ENCODE results near the gene ST6GALNAC5. TPM values are rescaled to one million over a fixed set of nuclear protein-coding genes. Genes with fewer than 3 reads are reported as not detected.
"Not testable (repeated sequence)": the region's sequence is repeated elsewhere in the genome, so short reads cannot be mapped to it uniquely, and the experiment has no call there.

Gene ST6GALNAC5
- total RNA-seq, 1 donor from 2014 or later = not detected

DNA sequence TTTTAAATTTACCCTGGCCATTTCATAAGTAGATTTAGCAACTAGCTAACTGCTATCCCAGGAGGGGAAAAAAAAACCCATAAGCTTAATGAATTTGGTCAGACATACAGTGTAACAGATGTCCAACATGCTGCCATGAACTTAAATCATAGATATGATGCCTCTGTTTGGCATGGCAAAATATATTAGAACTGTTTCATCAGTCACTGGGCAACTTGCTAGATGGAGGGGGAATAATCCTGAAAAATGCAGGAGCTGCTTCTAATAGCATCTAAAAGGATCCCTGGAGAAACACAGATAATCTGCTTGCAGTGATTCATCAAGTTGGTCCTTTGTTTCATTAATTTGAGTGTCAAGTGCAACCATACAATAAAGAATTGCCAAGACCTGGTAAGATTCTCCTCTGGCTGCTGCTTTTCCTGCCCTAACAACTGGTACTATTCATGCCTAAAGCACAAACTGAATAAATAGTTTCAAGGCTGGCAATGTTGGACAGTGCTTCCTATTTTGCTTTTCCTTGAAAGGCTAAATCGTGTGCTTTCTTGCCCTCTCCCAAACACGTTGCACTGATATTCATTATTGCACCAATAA is 1.5 kb upstream of the ST6GALNAC5 start:
- no peak for ATAC-seq
- DNase-seq (ENCODE audit: low spot score) = no peak

DNA sequence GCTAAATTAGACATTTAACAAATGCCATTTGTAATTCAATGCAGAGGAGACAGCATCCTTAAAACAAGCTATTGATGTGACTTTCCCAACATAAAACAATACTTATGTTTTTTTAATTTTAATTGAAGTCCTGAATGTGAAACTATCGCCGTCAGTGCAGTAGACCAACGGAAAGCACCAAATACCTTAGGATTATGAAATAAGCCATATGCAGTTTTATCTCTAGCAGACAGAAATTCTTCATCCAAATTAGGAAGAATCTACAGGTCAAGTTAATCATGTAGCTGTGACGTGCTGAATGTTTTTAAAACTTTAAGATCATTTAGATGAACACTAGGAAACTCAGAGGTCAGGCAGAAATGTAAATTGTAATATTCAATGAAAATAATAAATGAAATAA is 714 bp upstream of the ST6GALNAC5 start:
- ATAC-seq (no peak), DNase-seq (ENCODE audit: low spot score) (no peak)

DNA sequence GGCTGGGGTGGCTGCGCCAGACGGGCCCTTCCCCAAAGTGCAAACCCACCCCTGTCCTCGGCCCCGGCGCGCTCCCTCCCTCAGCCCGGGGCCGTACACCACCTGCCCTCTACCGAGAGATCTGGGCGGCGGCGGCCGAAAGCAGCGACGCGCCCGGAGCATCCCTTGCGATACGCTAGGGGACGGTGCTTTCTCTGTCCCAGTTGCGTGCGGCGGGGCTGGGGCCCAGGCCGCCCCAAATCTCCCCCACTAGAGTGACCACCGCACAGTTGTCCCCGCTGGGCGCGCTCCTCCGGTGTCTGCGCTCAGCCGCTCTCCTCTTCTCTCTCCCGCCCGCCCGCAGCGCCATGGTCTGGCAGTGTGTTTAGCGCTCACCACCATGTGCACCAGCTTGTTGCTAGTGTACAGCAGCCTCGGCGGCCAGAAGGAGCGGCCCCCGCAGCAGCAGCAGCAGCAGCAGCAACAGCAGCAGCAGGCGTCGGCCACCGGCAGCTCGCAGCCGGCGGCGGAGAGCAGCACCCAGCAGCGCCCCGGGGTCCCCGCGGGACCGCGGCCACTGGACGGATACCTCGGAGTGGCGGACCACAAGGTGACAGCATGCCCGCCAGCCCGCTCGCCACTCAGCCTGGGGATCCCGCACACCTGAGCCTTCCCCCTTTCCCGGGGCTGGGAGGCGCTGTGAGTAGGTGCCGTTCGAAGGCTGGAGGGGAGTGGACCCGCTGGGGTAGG is 1.0 kb downstream of the ST6GALNAC5 start:
- peak; percentile 52 for ATAC-seq

DNA sequence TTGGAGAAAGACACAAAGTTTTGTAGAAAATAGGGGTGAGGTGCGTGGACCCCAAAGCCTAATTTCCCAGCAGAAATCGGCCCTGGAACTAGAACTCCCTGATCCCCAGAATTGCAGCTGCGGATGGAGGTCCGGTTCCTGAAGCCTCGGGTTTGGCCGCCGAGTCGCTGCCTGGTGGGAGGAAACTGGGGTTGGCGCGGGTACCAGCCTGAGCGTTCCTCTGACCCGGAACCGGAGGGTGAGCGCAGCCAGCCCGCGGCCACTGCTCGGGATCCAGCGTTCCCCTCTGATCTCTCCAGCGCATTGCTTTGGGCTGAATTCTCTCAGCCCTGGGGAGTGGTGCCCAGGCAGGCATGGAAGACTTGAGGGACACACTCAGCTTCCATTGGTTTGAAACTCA is 1.6 kb downstream of the ST6GALNAC5 start:
- DNase-seq (ENCODE audit: low spot score) (no peak), ATAC-seq (no peak)

More for the DNA sequence above, 1.0 kb downstream of the ST6GALNAC5 start:
- no peak for DNase-seq (ENCODE audit: low spot score)

DNA sequence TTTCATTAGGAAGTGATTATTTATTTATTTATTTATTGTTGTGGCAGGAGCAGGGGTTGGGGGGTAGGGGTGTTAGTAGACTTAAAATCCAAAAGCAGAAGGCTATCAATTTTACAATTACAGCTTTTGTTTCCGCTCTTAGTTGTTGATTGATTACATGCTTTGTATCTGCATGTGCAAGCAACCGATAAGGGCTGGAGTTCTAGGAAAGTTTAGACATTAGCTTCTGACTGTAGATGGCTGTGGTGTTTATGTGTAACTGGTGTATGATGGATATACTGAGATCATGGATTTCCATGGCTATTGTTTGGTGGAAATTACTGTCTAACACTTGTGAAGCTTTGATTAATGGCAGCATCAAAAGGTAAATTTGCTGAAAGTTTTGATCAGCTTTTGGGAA is 2.8 kb downstream of the ST6GALNAC5 start:
- ATAC-seq (no peak), DNase-seq (ENCODE audit: low spot score) (no peak)

DNA sequence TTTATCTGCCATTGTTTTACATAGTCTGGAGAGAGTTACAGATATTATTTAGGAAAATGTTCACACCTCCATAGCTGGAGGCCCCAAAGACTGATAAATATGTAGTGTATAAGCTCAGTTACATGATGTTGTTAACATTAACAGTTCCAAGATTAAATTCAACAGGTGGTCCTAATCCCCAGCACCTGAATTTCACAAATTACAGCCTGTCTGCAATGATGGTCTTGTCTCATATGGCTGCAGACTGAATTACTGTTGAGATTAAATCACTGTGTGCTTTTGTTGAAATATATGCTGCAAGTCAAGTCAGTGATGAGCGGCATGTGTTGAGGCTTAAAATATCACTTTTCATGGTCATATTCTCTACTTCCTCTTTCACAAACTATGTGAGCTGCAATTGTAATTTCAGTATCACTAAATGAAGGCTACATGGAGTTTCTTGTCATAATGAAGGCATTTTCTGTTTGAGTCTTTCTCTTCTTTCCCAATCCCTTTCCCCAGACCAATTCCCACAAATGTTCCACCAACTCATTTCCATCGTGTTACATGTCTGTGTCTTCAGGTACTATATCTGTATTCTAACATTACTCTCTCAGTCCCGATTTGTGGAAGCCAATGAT is 4.2 kb downstream of the ST6GALNAC5 start:
- no peak for DNase-seq (ENCODE audit: low spot score)
- no peak for ATAC-seq

DNA sequence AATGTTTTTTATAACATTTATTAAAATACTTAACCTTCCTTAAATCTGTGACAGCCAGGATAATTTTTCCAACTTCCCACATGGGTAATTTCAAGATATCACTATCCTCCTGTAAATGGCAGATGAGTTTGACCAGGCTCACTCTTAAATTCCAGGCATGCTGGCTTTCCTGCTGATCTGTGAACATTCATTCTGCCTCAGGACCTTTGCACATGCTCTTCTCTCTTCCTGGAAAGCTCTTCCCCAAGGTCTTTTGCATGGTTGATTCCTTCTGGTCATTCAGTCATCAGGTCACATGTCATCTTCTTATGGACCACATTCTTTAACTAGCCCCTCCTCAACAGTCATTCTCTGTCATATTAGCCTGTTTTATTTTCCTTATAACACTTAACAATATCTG is 5.7 kb downstream of the ST6GALNAC5 start:
- no peak for DNase-seq (ENCODE audit: low spot score)

DNA sequence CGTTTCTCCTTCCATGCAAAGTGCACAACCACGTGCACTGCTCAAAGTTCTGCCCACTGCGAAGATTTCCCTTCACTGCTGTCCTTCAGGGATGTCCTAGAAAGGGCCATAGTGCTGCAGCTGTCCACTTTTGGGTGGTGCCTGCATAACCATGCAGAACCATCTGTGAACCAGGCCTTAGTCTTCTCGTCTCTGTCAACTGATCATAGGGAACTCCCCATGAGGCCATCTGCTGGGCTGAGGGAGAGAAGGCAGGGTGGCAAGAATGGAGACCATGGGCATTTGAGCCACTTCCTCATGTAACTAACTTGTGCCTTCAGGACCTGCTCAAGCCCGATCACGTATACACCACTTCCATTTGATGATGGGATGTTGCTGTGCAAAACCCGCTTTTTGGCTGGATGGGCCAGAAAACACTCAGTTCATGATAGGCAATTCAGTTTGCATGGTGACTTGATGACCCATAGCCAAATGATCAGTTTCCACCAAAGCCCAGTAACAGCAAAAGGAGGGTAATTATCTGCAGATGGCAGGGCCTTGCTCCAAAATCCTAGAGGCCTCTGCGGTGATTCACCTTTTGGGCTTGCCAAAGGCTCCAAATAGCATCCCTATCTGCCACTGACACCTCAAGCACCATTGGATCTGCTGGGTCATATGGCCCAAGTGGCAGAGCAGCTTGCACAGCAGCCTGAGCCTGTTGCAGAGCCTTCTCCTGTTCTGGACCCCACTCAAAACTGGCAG is 9.5 kb downstream of the ST6GALNAC5 start:
- ATAC-seq (no peak), DNase-seq (ENCODE audit: low spot score) (no peak)

More for the DNA sequence above, 5.7 kb downstream of the ST6GALNAC5 start:
- ATAC-seq = no peak

DNA sequence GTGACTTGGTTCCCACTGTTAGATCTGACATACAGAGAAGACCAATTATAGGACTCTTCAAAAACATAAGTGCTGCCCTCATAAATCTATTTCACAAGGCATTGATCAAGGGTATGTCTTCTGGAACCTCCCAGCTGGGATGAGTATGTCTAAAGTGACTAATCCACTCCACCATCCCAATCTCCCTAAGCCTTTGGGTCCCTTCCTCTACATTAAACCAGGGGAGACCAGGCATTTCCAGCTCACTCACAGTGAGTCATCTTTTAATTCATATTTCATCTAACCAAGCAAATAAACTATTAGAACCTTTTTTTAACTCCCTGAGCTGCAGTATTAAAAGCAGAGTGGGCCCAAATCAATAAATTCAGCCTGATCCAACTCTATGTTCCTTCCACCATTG is 11.7 kb downstream of the ST6GALNAC5 start:
- DNase-seq (ENCODE audit: low spot score); ATAC-seq: not testable (repeated sequence)

DNA sequence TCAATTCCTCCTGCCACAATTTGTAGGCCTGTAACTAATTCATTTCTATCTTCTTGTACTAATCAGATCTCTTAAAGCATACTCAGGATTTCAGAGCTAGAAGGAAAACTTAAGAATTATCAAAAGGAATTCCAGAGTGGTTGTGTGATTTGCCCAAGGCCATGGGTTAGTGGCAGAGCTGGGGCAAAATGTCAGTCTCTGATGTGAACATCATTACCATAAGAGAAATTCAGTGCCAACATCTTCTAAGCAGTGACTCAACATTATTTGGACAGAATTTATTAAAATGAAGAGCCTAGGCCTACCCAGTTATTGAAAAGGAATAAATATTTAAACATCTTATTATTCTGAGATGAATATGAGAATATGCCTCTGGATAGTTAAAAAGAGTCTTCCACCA is 14.5 kb downstream of the ST6GALNAC5 start:
- ATAC-seq = no peak
- DNase-seq (ENCODE audit: low spot score) = no peak

DNA sequence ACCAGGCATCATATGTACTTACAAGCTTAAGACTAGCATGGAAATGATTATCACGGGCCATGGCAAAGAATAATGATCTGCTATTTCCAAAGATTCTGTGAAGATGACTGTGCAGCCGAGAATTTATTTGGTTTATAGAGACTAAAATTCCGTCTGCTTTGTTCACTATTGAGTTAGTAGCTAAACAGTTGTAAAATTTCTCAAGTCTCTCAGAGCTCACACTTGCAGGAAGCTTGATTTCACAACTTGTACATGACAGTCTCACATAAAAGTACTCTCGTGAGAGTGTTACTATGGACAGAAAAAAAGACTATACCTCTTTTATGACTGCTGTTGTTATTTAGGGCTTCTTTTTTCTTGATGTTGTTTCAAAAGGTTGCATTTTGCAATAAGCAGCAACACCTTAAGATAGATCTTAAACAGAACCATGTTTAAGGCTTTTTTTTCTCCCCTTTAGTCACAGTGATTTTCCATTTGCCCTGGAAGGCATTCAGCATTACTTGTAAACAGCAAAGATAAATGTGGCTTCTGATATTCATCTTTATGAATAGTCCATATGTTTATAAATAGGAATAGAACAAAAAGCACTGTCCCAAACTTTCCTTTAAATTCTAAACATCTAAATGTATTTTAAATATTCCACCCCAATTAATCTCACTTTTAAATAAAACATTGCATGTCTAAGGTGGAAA is 24.8 kb downstream of the ST6GALNAC5 start:
- DNase-seq (ENCODE audit: low spot score) = no peak
- no peak for ATAC-seq

DNA sequence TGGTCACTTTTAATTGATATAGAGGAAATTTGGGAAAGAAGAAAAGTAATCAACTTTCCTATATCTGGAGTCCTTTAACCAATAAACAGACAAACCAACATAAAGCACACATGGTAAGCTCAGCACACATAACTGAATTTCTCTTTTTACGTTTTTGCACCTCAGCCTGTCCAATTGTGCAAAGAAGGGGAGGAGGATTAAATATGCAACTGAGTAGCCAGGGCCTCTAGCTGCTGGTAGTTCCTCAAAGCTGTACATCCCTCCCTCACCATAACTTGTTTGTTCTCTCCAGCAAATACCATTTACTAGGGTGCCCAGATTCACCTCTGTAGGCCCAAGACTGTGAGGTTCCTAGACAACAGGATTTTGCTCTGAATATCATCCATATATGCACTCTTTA is 25.4 kb downstream of the ST6GALNAC5 start:
- DNase-seq (ENCODE audit: low spot score) = no peak
- no peak for ATAC-seq

DNA sequence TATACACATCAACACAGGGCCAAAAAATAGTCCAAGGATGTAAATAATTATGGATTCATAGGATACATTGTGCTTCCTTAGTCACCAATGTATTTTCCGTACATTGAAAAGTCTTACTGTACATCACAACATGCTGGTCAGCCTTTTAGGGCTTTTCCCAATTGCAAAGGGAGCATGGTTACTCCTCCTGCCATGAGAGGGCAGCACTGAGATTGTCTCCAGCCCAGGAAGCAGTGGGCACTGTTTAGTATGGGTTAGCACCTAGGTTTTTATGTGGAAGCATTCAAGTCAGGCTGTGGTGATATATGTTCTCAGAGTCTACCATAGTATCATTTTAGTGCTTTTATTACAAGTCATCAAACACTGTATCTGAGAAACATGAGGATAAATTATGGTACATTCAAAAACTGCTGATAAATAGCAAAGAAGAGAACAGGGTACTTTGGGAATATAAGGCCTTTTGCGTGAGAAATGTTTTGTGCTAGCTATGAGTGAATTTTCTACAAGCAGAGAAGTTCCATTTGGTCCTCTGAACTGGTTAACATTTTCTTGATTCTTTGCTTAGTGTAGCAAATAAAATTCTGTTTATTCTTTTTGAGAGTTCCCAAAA is 34.0 kb downstream of the ST6GALNAC5 start:
- DNase-seq (ENCODE audit: low spot score) (no peak), ATAC-seq (peak; percentile 96)

DNA sequence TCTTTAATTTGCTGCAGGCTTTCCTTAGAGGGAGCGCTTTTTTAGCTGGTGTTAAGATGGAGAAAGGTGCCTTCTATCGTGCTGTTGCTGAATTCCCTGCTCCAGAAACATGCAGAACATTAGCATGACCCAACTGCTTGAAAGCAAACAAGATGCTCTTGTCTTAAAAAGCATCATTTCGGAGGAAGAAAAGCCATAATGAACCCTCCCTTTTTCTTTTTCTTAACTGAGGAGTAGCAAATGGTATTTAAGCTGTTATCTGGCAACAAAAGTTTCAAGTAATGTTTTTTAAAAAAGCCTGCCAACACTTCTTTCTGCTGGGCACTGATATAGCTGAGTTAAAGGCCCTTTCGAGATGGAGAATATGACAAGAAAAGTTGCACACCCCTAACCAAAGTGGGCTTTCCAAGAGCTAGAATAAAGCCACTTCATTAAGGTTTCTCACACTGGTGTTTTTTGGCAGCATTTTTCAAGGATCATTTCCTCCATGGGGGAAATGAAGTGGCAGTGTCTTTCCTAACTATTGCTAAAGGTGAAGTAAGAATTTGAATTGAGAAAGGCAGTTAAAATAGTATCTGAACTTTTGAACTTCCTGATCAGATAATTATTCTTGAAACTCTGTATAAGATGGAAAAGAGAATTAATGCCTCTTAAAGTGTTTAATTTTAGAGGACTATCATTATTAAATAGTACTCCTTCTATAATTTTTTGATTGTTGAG is 38.8 kb downstream of the ST6GALNAC5 start:
- ATAC-seq (no peak), DNase-seq (ENCODE audit: low spot score) (no peak)

DNA sequence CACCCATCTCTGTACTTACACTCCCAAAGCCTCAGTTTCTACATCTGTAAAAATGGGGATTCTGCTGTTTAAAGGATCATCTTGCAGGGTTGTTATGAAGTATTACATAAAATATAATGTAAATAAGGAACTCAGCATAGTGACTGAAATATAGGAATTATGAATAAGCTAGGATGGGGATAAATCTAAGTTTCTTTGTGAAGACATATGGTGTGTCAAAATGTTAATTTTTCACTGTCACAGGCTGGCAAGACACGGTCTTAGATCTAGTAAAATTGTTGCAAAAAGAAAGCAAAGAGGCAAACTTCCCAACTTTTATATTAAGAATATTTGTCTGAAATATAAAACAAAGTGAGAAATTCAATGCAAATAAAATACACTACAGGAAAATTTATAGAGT is 42.0 kb downstream of the ST6GALNAC5 start:
- ATAC-seq = no peak

DNA sequence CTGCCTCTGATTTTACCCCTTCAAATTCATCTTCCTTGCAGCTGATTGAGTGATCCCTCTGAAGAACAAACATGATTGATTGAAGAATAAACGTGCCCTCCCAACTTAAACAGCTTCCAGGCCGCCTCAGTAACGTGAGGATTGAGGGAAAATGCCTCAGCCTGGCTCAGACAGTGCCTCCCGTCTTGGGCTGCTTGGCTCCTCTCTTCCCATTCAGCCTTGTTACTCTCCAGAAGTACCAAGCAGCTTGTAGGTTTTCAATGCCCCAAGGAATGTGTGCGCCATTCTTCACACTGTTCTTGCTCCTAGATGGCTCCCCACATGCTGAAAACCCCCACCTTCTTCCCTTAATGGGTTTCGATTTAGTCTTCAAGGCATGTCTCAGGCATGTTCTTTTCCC is 51.8 kb downstream of the ST6GALNAC5 start:
- DNase-seq (ENCODE audit: low spot score) (no peak), ATAC-seq (no peak)

More for the DNA sequence above, 42.0 kb downstream of the ST6GALNAC5 start:
- DNase-seq (ENCODE audit: low spot score) = no peak

DNA sequence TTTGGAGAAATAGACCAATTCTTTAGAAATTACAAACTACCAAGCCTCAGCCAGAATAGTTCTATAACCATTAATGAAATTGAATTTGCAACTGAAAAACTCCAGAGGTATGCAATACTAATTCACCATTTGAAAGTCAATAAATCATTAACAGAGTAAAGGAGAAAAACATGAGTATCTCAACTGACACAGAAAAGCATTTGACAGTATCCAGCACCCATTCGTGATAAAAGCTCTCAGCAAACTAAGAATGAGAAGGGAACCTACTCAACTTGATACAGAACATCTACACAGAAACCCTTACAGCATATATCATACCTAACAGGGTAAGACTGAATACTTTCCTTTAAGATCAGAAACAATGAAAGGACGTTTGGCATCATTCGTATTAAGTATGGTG is 54.3 kb downstream of the ST6GALNAC5 start:
- ATAC-seq (no peak), DNase-seq (ENCODE audit: low spot score) (no peak)

DNA sequence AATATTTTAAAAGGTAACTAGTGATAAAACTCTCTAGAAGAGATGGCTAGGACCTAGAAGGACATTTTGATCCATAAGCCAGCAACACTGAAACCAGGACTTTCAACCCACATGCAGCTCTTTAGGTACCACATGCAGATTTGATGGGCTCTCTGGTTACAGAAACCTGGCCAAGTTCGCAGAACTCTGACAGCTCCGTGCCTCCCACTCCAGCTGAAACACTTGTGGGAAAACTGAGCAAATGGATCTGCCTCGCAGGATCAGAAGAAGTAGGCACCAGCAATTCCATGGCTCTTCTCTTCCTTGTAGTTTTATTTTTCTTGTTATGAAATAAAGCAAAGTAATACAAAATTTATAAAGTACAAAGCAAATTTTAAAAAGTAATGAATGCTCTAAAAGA is 58.5 kb downstream of the ST6GALNAC5 start:
- no peak for DNase-seq (ENCODE audit: low spot score)
- ATAC-seq = no peak

DNA sequence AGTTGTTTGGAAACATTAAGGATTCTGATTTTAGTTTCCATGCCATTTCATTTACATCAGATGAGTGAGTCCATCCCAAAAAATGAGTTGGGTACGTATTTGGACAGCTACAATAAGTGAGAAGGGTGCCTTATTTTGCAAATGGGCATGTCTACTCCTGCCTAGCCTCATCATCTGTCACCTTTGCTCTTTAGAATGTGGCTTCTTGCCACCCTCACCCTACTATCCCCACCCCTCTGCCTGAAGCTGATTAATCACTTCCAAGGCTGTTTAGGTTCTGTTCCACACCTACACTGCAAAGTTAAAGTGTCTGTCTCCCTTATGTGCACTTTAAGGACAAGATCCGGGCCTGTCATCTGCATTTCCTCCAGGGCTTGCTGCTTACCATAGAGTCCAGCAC is 61.2 kb downstream of the ST6GALNAC5 start:
- DNase-seq (ENCODE audit: low spot score) (no peak), ATAC-seq (no peak)

DNA sequence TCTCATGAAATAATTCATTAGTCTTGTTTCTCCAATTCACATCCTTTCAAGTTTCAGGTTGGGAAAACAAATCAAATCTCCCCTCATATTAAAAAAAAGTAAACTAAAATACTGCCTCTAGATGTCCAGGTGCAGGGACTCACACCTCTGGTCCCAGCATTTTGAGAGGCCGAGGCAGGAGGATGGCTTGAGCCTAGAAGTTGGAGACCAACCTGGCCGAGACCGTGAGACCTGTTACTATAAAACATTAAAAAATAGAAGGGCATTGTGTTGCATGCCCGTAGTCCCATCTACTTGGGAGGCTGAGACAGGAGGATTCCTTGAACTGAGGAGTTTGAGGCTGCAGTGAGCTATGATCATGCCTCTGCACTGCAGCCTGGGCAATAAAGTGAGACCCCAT is 61.9 kb downstream of the ST6GALNAC5 start:
- ATAC-seq (no peak), DNase-seq (ENCODE audit: low spot score) (no peak)
